GM18498 (cell line): Measurements from ENCODE around the gene SBSN.

Experiments used
- ATAC-seq: cut with Tn5 transposase; IDR thresholded peaks from one replicate; pipeline ENCODE4 v1.9.1; 2021; ENCODE audit warnings: mild to moderate bottlenecking, moderate library complexity; ENCODE audit not compliant: unreplicated experiment

SBSN gene

GRCh38 chr19:35555301-35556005, 27.3 kb upstream of the SBSN start:
- no peak for ATAC-seq

- ATAC-seq, result no peak
Observed at GRCh38 chr19:35554076-35554475, 26.0 kb upstream of the SBSN start.

GRCh38 chr19:35553385-35554000, 25.4 kb upstream of the SBSN start:
- no peak for ATAC-seq

GRCh38 chr19:35552534-35553384, 24.6 kb upstream of the SBSN start:
- ATAC-seq, result no peak

GRCh38 chr19:35551091-35551810, 23.1 kb upstream of the SBSN start:
- no peak for ATAC-seq

- no peak for ATAC-seq
Observed at GRCh38 chr19:35549879-35550523, 21.9 kb upstream of the SBSN start.

GRCh38 chr19:35549174-35549788, 21.2 kb upstream of the SBSN start:
- no peak for ATAC-seq

GRCh38 chr19:35546532-35546931, 18.4 kb upstream of the SBSN start:
- no peak for ATAC-seq

- ATAC-seq, result peak; percentile 56
Observed at GRCh38 chr19:35545855-35546381, 17.8 kb upstream of the SBSN start.

- peak; percentile 80 for ATAC-seq
Observed at GRCh38 chr19:35545001-35545854, 17.1 kb upstream of the SBSN start, which contains the start of gene TMEM147. Gene TMEM147 (plus strand): TSS chr19:35545626. CDS start chr19:35545740, 114 bp downstream.

- no peak for ATAC-seq
Observed at GRCh38 chr19:35544110-35544802, 16.1 kb upstream of the SBSN start.

GRCh38 chr19:35543280-35544109, 15.4 kb upstream of the SBSN start:
- ATAC-seq, result no peak

GRCh38 chr19:35542209-35542608, 14.1 kb upstream of the SBSN start:
- no peak for ATAC-seq

GRCh38 chr19:35540356-35540927, 12.3 kb upstream of the SBSN start:
- ATAC-seq, result no peak

GRCh38 chr19:35539850-35540249, 11.7 kb upstream of the SBSN start:
- ATAC-seq, result no peak

GRCh38 chr19:35539314-35539713, 11.2 kb upstream of the SBSN start:
- ATAC-seq, result no peak
